Measurements from ENCODE around the gene VIPAS39.
"Not testable (repeated sequence)": the region's sequence is repeated elsewhere in the genome, so short reads cannot be mapped to it uniquely, and the experiment has no call there.

Gene VIPAS39

GRCh38 chr14:77473921-77474320, 16.5 kb upstream of the VIPAS39 start:
- DNase-seq (ENCODE audit: insufficient read length, low spot score) (no peak), FAIRE-seq (no peak)

GRCh38 chr14:77470224-77470870, 12.9 kb upstream of the VIPAS39 start:
- DNase-seq (ENCODE audit: insufficient read length, low spot score) (no peak), FAIRE-seq (no peak)

- DNase-seq (ENCODE audit: insufficient read length, low spot score) (no peak), FAIRE-seq (peak; percentile 69)
Observed at GRCh38 chr14:77469539-77469938, 12.1 kb upstream of the VIPAS39 start.

GRCh38 chr14:77469067-77469505, 11.7 kb upstream of the VIPAS39 start:
- DNase-seq (ENCODE audit: insufficient read length, low spot score) (no peak), FAIRE-seq (no peak)

- FAIRE-seq (no peak), DNase-seq (ENCODE audit: insufficient read length, low spot score) (no peak)
Observed at GRCh38 chr14:77467801-77468200, 10.4 kb upstream of the VIPAS39 start.

- FAIRE-seq (no peak), DNase-seq (ENCODE audit: insufficient read length, low spot score) (peak; percentile 64)
Observed at GRCh38 chr14:77459072-77459723, 1.8 kb upstream of the VIPAS39 start.

GRCh38 chr14:77458249-77458950, 999 bp upstream of the VIPAS39 start:
- peak; percentile 25 for DNase-seq (ENCODE audit: insufficient read length, low spot score)
- no peak for FAIRE-seq

- FAIRE-seq: no peak
- DNase-seq (ENCODE audit: insufficient read length, low spot score): no peak
Observed at GRCh38 chr14:77457115-77457521, 283 bp downstream of the VIPAS39 start.

GRCh38 chr14:77455966-77456640, 1.3 kb downstream of the VIPAS39 start:
- FAIRE-seq (no peak), DNase-seq (ENCODE audit: insufficient read length, low spot score) (no peak)

GRCh38 chr14:77442196-77442595, 15.2 kb downstream of the VIPAS39 start:
- FAIRE-seq: no peak

GRCh38 chr14:77439861-77440260, 17.5 kb downstream of the VIPAS39 start:
- DNase-seq (ENCODE audit: insufficient read length, low spot score) (no peak), FAIRE-seq (no peak)

More at GRCh38 chr14:77442196-77442595, 15.2 kb downstream of the VIPAS39 start:
- no peak for DNase-seq (ENCODE audit: insufficient read length, low spot score)

GRCh38 chr14:77438596-77438995, 18.8 kb downstream of the VIPAS39 start:
- peak; percentile 38 for FAIRE-seq
- DNase-seq (ENCODE audit: insufficient read length, low spot score): no peak

- FAIRE-seq: no peak
- DNase-seq (ENCODE audit: insufficient read length, low spot score): no peak
Observed at GRCh38 chr14:77436042-77436441, 21.4 kb downstream of the VIPAS39 start.

GRCh38 chr14:77426396-77426795, 31.0 kb downstream of the VIPAS39 start:
- FAIRE-seq (no peak), DNase-seq (ENCODE audit: insufficient read length, low spot score) (no peak)

- peak; percentile 81 for FAIRE-seq
- no peak for DNase-seq (ENCODE audit: insufficient read length, low spot score)
Observed at GRCh38 chr14:77424862-77425261, 32.5 kb downstream of the VIPAS39 start.

- peak; percentile 67 for FAIRE-seq
Observed at GRCh38 chr14:77423423-77423822, 34.0 kb downstream of the VIPAS39 start, which contains the start of gene NOXRED1. TSS of gene NOXRED1 (minus strand) at chr14:77423523. CDS start at chr14:77422889, 634 bp downstream.

GRCh38 chr14:77421201-77421600, 36.2 kb downstream of the VIPAS39 start:
- no peak for FAIRE-seq

More at GRCh38 chr14:77423423-77423822, 34.0 kb downstream of the VIPAS39 start, which contains the start of gene NOXRED1:
- no peak for DNase-seq (ENCODE audit: insufficient read length, low spot score)

GRCh38 chr14:77416836-77417235, 40.6 kb downstream of the VIPAS39 start:
- DNase-seq (ENCODE audit: insufficient read length, low spot score): no peak
- FAIRE-seq: no peak

More at GRCh38 chr14:77421201-77421600, 36.2 kb downstream of the VIPAS39 start:
- DNase-seq (ENCODE audit: insufficient read length, low spot score): no peak

- not testable (repeated sequence) for FAIRE-seq; DNase-seq (ENCODE audit: insufficient read length, low spot score)
Observed at GRCh38 chr14:77416098-77416497, 41.3 kb downstream of the VIPAS39 start.

- not testable (repeated sequence) for FAIRE-seq; DNase-seq (ENCODE audit: insufficient read length, low spot score)
Observed at GRCh38 chr14:77415403-77416030, 41.9 kb downstream of the VIPAS39 start.

Measured in HTR-8/SVneo (cell line).